ENCODE measurements around the gene LSM14B.

- TF ChIP-seq CTCF (IDR thresholded peaks at IDR 0.05; ENCODE audit: low read length) (no peak), EZH2 (IDR thresholded peaks at IDR 0.05; ENCODE audit: borderline replicate concordance, low read length) (no peak)
Measured at GRCh38 chr20:62104234-62104789, 18.0 kb upstream of the LSM14B start.

All from OCI-LY1 (cell line).